K562 (cell line): Measurements from ENCODE around the gene MYL12B. TPM values are rescaled to one million over a fixed set of nuclear protein-coding genes. Genes with fewer than 3 reads are reported as not detected.

Source experiments
- ATAC-seq: fragments of 200-7000 bp; cut with Tn5 transposase; 3 replicates; pipeline ENCODE4 v1.9.1; 2020; ENCODE audit warnings: moderate library complexity
- BruUV-seq: library from RNA; stranded (reverse); fragments of 400-500 nt; replicated peaks from 2 replicates; lab custom pipeline; 2021; lab: Mats Ljungman, UMichigan
- CTCF ChIA-PET: fragments of 300-600 bp; formaldehyde crosslinking; extraction: SDS; loops from one replicate; lab custom pipeline; 2021; ENCODE audit warnings: low intra/inter-chr PET ratio; lab: Yijun Ruan, JAX
- POLR2A ChIA-PET: fragments of 300-600, 350-650 bp; sonication (Branson Sonifier 250); formaldehyde crosslinking; extraction: SDS; loops from one replicate; lab custom pipeline; 2021; ENCODE audit warnings: antibody characterized with exemption, inconsistent platforms; lab: Yijun Ruan, JAX
- DNase-seq, 4 experiments: peaks; one replicate each; pipeline versions ENCODE4 v3.0.0 to v3.0.0-alpha.2; 2011 to 2018; ENCODE audit warnings: low spot score in 3 of 4, mixed read lengths in 3 of 4; ENCODE audit errors: extremely low read depth in 1 of 4
- FAIRE-seq: peaks from 2 replicates; lab custom pipeline; 2011; peaks lifted over from hg19 to GRCh38; lab: Jason Lieb, UNC
- H2AFZ ChIP-seq: 2 replicates; pipeline ENCODE4 v1.6.0; 2011; ENCODE audit warnings: low read depth, low read length, control low read depth, inconsistent platforms
- H3K27ac ChIP-seq: fragments of 200-600 bp; 3 replicates; pipeline ENCODE4 v1.8.0; 2011; ENCODE audit warnings: low read depth, mild to moderate bottlenecking, control low read depth, inconsistent platforms, low read length, moderate library complexity, mixed read lengths; ENCODE audit errors: extremely low read depth
- H3K27me3 ChIP-seq, 2 experiments: fragments of 300-600 bp in 1 of 2; 2 replicates in 1 of 2; 3 replicates in 1 of 2; pipeline versions ENCODE4 v1.6.0 to v1.8.0; 2011; ENCODE audit warnings: inconsistent platforms in 2 of 2, low read length in 2 of 2, mild to moderate bottlenecking in 1 of 2, mixed read lengths in 1 of 2, moderate library complexity in 1 of 2; ENCODE audit not compliant: control insufficient read depth in 2 of 2, insufficient read depth in 2 of 2
- H3K36me3 ChIP-seq: fragments of 300-600 bp; 3 replicates; pipeline ENCODE4 v1.8.0; 2011; ENCODE audit warnings: mild to moderate bottlenecking, low read length, inconsistent platforms; ENCODE audit not compliant: control insufficient read depth, insufficient read depth
- H3K4me1 ChIP-seq, 2 experiments: fragments of 200-600 bp in 1 of 2; replicated peaks in 1 of 2; 2 replicates in 1 of 2; 3 replicates in 1 of 2; pipeline versions ENCODE4 v1.5.1 to v1.8.0; 2011; ENCODE audit warnings: inconsistent platforms in 2 of 2, low read length in 2 of 2, mild to moderate bottlenecking in 1 of 2, mixed read lengths in 1 of 2, moderate library complexity in 1 of 2; ENCODE audit not compliant: control insufficient read depth in 2 of 2, insufficient read depth in 2 of 2
- H3K4me2 ChIP-seq: 2 replicates; pipeline ENCODE4 v1.6.1; 2011; ENCODE audit warnings: low read length, control low read depth, inconsistent platforms, mixed read lengths; ENCODE audit not compliant: insufficient read depth
- H3K4me3 ChIP-seq: fragments of 200-600 bp; sonication (generic), shearing (Covaris generic); 2 replicates; pipeline ENCODE4 v1.5.1; 2016; ENCODE audit warnings: control low read depth, inconsistent platforms
- H3K79me2 ChIP-seq: fragments of 200-600 bp; 3 replicates; pipeline ENCODE4 v1.8.0; 2011; ENCODE audit warnings: low read length, inconsistent platforms; ENCODE audit not compliant: control insufficient read depth, insufficient read depth
- H3K9ac ChIP-seq, 2 experiments: 2 replicates each; pipeline versions ENCODE4 v1.6.0 to v1.6.1; 2011; ENCODE audit warnings: low read depth in 2 of 2, low read length in 2 of 2, control low read depth in 1 of 2, inconsistent platforms in 1 of 2, mild to moderate bottlenecking in 1 of 2, mixed read lengths in 1 of 2; ENCODE audit not compliant: insufficient read depth in 1 of 2
- H3K9me1 ChIP-seq: one replicate; pipeline ENCODE4 v1.6.0; 2011; ENCODE audit warnings: inconsistent platforms, mild to moderate bottlenecking, low read length, moderate library complexity; ENCODE audit not compliant: control insufficient read depth, insufficient read depth
- H3K9me3 ChIP-seq: replicated peaks from 2 replicates; pipeline ENCODE4 v1.5.1; 2011; ENCODE audit warnings: low read depth, low read length, inconsistent platforms; ENCODE audit not compliant: control insufficient read depth, insufficient read depth
- H4K20me1 ChIP-seq: replicated peaks from 2 replicates; pipeline ENCODE4 v1.6.1; 2011; ENCODE audit warnings: low read length, inconsistent platforms, mixed read lengths; ENCODE audit not compliant: control insufficient read depth, insufficient read depth
- IRF9 ChIP-seq: fragments of 450-650 bp; IDR thresholded peaks from 2 replicates; pipeline ENCODE4 v1.6.1; 2016; ENCODE audit warnings: missing biosample characterization, missing genetic modification characterization
- POLR2G ChIP-seq: fragments of 200-400 bp; formaldehyde crosslinking; IDR thresholded peaks from 2 replicates; pipeline ENCODE4 v1.6.1; 2017; ENCODE audit warnings: low read depth, mild to moderate bottlenecking, antibody characterized with exemption, low read length, moderate library complexity
- SMAD1 ChIP-seq: fragments of 150-350 bp; IDR thresholded peaks from 2 replicates; pipeline ENCODE4 v1.6.1; 2014; ENCODE audit warnings: low read length, low read depth; ENCODE audit not compliant: partially characterized antibody
- SOX6 ChIP-seq: fragments of 450-650 bp; IDR thresholded peaks from 2 replicates; pipeline ENCODE4 v1.6.1; 2014; ENCODE audit warnings: mild to moderate bottlenecking
- ZBTB40 ChIP-seq, 2 experiments: fragments of 450-650 bp in 1 of 2; sonication (generic) in 1 of 2; formaldehyde crosslinking in 1 of 2; IDR thresholded peaks; 2 replicates each; pipeline versions ENCODE4 v1.7.1 to v1.9.0; 2016 to 2022; ENCODE audit warnings: inconsistent platforms in 1 of 2, mild to moderate bottlenecking in 1 of 2, missing genetic modification reagents in 1 of 2
- ZNF354B ChIP-seq: fragments of 250-450 bp; sonication (Bioruptor Pico); IDR thresholded peaks from 2 replicates; pipeline ENCODE4 v1.4.0; 2020
- ZNF41 ChIP-seq: fragments of 250-450 bp; sonication (Bioruptor Pico); conservative IDR thresholded peaks from 2 replicates; pipeline ENCODE4 v1.4.0; 2020; ENCODE audit warnings: mild to moderate bottlenecking
- ZNF551 ChIP-seq: fragments of 250-450 bp; sonication (Bioruptor Pico); IDR thresholded peaks from 2 replicates; pipeline ENCODE4 v1.5.0; 2021; ENCODE audit warnings: mild to moderate bottlenecking, moderate library complexity
- WGBS: fragments of 100-300 bp; shearing (Covaris generic); methylation state at CpG from one replicate; pipeline ENCODE4 v1.1.6; 2016; ENCODE audit warnings: low coverage, mixed read lengths; ENCODE audit not compliant: insufficient coverage; ENCODE audit errors: missing lambda C conversion rate; 5-methylcytosine and 5-hydroxymethylcytosine counted together
- in situ Hi-C: fragments of 300-500 bp; cut with MboI; formaldehyde crosslinking; loops from 4 replicates; pipeline ENCODE4 v1.15.0; 2018; ENCODE audit warnings: inconsistent platforms, mixed read lengths
- intact Hi-C: fragments of 100-400 bp; cut with micrococcal nuclease; formaldehyde crosslinking; loops from 2 replicates; pipeline ENCODE4 v1.14.2; 2022
- polyA plus RNA-seq, 8 experiments: library from polyadenylated mRNA; depleted of rRNA in 4 of 8; stranded (reverse) in 5 of 8; unstranded in 3 of 8; fragments of >200 nt; fragmentation: Nextera tagmentation in 2 of 8; fragmentation: Illumina TruSeq in 1 of 8; extraction: Ambion mirVana in 2 of 8; extraction: Trizol in 1 of 8; gene quantifications; 2 replicates each; pipeline versions ENCODE4 v1.2.1 to v1.2.3, GENCODE V29; 2011 to 2014; ENCODE audit warnings: inconsistent platforms in 1 of 8, missing spikeins in 1 of 8
- total RNA-seq, 7 experiments: library from RNA; depleted of rRNA in 6 of 7; stranded (reverse); fragments of >200 nt in 6 of 7; fragmentation: Illumina TruSeq in 2 of 7; extraction: Trizol in 2 of 7; gene quantifications; 2 replicates each; pipeline versions ENCODE4 v1.2.1 to v1.2.3, GENCODE V29; 2011 to 2021; ENCODE audit warnings: low replicate concordance in 1 of 7

MYL12B gene
- total and polyA plus RNA-seq, 9 of the 15 experiments (the other 6 are each of a cell fraction or from before 2014, with no cell fraction given): 220 to 995 (median 463) TPM

GRCh38 chr18:3248658-3249359, 13.1 kb upstream of the MYL12B start:
- Histone ChIP-seq H3K36me3 (peaks cover 51% of the 10 kb centered on the region), H3K9ac (peak overlapping the region in 1 of 2 experiments; percentile 99; a peak in 2 of 4 replicates), H3K27me3 (no peaks in the 10 kb centered on the region), H3K4me3 (peak overlapping the region; percentile 92), H3K79me2 (peaks cover 80% of the 10 kb centered on the region), H3K27ac (peak overlapping the region; percentile 100), H3K9me3 (no peaks in the 10 kb centered on the region), H3K4me2 (peak overlapping the region; percentile 90), H3K9me1 (no peaks in the 10 kb centered on the region), H4K20me1 (peaks cover 14% of the 10 kb centered on the region; the same call in 1 of the 2 replicates), H3K4me1 (peaks cover 3 to 13% of the 10 kb centered on the region in 2 experiments; a peak in 3 of 5 replicates), H2AFZ (no peak overlapping the region)
- in situ Hi-C loops: loop anchor here (5.0 kb wide), 1 partner anchor 307 kb away; no protein-coding TSS in a partner anchor
- POLR2A ChIA-PET: interaction anchor here (0.7 to 4.1 kb wide), 23 partner anchors 7 to 435 kb away, joined by 3 to 35 read pairs (median 5); partner anchors contain the start of gene MYL12B
- TSS peak; percentile 48 for BruUV-seq
- intact Hi-C loops: loop anchor here (2.0 to 5.0 kb wide), 2 partner anchors 14 to 77 kb away; partner anchors contain the start of gene MYL12B
- under 1% methylated on average over 9 of the region's 9 CpGs for WGBS
- CTCF ChIA-PET: interaction anchor here (0.8 kb wide), 1 partner anchor 418 kb away, joined by 3 read pairs; no protein-coding TSS in a partner anchor
- DNase-seq (peak in 2 of 4 experiments; percentile 39 to 82), FAIRE-seq (peak; percentile 70), ATAC-seq (peak; percentile 16; the same call in 2 of the 3 replicates)
- TF ChIP-seq ZNF354B (0 out of 2 replicates have a peak, but pooled peaks have one; percentile 26), ZNF41 (CRISPR knock-in tag) (0 out of 2 replicates have a peak, but pooled peaks have one; percentile 4), IRF9 (tag) (no peak), SOX6 (0 out of 2 replicates have a peak, but pooled peaks have one; percentile 6), ZNF551 (CRISPR knock-in tag) (0 out of 2 replicates have a peak, but pooled peaks have one; percentile 7), POLR2G (peak; percentile 62; the same call in 1 of the 2 replicates), SMAD1 (peak; percentile 42), ZBTB40 (IDR thresholded peaks at IDR 0.05) (peak; percentile 65), ZBTB40 (CRISPR knock-in tag; IDR thresholded peaks at IDR 0.05) (no peak)
